Putamen (tissue), 1 donor: Measurements from ENCODE around the gene RFNG.

Source experiments
- DNase-seq: peaks from one replicate; pipeline ENCODE4 v3.0.0-alpha.2; 2016; ENCODE audit warnings: low spot score

RFNG gene

GRCh38 chr17:82013772-82014321 lies 37.8 kb downstream of the RFNG start:
- DNase-seq: no peak

- peak; percentile 52 for DNase-seq
Observed at GRCh38 chr17:82013341-82013740, 38.3 kb downstream of the RFNG start.

DNA sequence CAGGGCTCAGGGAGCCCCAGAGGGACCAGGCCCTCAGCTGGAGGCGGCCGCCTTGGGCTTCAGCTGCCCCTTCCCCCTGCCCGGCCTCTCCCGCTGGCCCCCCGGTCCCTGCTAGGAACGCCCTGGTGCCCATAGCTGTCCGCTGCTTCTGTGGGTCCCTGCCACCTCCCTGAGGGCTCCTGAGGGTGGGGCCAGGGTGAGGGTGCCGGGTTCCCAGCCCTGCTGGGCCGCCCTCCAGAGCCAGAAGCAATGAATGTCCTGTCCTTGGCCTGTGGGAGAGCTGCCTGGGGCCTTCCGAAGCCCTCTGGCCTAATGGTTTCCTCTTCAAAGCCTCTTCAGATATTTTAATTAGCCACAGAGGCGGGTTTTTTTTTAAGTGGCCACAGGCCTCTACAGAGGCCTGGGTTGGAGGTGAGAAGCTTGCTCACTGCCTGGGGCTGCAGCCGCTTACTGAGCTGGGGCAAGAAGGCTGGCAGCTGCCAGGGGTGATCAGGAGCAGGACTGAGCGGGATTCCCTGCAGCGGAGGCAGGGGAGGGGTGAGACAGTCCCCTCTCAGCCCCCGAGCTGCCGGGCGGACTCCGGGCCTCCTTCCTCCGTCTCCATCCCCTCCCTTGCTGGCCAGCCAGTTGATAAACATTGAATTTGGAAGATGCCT lies 38.8 kb downstream of the RFNG start:
- DNase-seq: no peak

- no peak for DNase-seq
Observed at GRCh38 chr17:82012261-82012639, 39.4 kb downstream of the RFNG start.

DNA sequence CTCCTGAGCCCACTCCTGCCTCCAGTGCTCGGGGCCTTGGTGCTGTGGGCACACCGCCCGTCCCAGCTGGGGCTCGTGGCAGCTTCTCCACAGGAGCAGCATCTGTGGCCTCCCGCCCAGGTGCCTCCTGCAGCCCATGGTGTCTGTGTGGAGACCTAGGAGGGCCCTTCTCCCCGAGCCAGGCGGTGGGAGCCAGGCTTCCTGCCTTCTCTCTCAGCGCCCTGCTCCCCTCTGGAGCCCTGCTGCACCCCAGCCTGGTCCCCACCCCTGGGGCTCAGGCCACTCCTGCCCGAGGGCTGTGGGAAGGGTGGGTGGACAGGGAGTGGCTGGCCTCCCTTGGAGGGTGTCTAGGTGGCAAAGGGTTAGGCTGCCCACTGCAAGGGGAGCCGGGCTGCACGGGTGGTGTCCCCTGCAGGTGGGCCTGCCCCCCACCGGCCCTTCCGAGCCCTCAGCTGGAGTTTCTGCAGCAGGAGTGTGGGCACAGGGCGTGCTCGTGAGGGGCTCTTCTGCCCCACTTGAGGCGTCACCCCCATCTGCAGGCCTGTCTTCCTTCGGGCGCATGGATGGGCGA lies 39.9 kb downstream of the RFNG start:
- DNase-seq: no peak

- no peak for DNase-seq
Observed at GRCh38 chr17:82010575-82011525, 40.8 kb downstream of the RFNG start.

- no peak for DNase-seq
Observed at GRCh38 chr17:82009413-82009812, 42.2 kb downstream of the RFNG start.

DNA sequence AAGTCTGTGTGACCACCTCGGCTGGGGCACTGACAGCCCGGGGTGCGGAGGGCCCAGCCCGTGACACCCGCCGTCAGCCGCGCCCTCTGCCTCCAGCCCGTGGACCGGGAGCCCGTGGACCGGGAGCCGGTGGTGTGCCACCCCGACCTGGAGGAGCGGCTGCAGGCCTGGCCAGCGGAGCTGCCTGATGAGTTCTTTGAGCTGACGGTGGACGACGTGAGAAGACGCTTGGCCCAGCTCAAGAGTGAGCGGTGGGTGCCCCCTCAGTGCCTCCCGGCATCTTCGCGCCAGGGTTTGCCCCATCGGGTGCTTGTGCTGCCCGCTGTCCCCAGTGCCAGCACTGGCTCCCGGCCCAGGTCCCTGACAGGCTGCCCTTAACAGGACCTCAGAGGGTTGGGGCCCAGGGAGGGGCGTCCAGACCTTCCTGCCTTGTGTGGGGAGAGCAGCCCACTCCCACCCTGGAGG lies 42.6 kb downstream of the RFNG start:
- DNase-seq: no peak

DNA sequence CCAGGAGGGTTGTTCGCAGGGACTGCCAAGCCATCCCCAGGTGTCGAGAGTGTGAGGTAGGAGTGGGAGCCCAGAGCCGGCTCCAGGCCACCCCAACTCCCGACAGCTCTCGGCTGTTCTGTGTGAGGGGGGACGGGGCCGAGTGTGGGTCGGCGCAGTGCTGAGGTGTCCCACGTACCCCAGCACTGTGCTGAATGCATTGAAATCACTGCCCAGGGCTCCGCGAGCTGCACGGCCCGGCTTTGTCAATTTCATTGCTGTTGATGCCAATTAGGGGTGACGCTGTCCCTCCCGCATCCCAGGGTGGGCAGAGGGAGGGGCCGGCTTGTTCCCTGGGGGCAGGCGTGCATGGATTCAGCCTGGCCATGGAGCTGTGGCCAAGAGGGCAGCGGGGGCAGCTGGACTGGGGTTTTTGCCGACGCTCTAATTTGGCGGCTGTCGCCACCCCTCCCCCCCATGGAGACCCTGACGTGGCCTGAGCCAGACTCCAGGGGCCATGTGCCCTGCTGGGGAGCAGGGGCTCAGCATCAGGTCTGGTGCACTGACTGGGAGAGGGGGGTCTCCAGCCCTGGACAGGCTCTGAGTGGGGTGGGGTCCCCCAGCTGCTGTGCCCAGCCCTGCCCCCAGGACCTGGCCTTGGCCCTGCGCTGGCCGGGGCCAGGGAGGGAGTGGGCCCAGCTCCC lies 43.2 kb downstream of the RFNG start:
- DNase-seq: no peak

GRCh38 chr17:82007495-82008257 lies 43.9 kb downstream of the RFNG start:
- no peak for DNase-seq

DNA sequence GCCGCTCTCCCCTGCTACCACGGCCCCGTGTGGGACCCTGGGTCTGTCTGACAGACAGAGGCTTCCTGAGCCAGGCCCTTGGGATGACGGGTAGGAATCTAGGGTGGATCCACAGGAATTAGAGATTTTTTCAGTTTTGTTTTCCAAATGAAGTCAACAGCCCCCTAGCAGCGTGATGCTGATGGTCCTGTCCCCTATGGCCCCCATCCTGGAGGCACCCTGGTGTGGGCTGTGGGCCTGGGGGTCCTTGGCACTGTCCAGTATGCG lies 44.5 kb downstream of the RFNG start:
- DNase-seq: no peak

DNA sequence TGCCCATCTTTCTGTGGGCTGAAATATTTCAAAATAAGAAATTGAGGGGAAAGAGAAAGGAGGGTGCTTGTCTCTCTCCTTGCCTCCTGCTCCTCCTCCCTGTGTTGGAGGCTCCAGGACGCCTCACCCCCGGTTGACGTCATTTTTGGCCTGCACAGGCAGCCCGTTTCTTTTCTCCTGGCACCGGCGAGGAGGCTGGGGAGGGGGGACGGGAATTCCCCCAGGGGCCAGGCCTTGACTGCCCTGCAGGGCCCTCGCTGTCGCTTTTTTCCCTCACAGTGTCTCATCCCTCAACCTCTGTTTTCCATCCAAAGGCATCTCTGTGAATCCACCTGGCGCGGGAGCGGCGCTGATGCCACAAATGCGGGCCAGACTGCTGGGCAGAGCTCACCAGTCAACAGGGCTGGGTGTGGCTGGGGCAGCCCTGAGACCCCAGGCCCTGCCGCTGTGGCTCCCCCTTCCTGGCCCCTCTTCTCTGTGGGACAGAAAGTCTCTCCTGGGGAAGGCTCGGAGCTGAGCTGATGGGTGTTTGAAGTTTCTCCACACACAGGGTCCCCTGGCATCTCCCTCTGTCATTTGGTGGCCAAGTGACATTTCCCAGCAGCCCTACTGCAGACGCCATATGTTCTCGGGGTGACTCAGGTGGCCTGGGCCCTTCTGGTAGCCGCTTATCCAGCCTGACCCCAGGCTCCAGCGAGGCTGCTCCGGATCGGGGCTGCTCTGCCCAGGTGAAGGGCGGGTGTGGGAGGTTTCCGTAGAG lies 45.0 kb downstream of the RFNG start:
- no peak for DNase-seq

DNA sequence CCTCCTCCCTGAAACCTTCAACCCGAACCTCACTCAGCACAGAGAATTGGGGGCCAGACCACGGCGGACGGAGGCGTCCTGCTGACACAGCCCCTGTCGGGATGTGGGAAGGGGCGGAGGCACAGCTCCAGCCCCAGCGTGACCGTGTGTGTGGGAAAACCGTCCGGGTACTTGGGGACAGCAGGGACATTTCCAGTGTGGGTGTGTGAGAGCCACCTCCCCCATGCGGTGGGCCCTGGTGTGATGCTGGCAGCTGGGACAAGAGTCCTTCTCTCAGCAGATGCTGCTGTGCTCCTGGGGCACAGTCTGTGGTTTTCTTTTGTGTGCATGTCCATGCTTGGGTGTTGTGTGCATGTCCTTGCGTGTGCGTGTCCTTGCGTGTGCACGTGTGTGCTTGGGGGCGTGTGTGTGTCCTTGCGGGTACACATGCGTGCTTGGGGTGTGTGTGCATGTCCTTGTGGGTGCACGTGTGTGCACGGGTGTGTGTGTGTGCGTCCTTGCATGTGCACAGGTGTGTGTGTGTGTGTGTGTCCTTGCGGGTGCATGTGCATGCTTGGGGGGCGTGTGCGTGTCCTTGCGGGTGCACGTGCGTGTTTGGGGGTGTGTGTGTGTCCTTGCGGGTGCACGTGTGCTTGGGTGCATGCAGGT lies 45.8 kb downstream of the RFNG start:
- no peak for DNase-seq

DNA sequence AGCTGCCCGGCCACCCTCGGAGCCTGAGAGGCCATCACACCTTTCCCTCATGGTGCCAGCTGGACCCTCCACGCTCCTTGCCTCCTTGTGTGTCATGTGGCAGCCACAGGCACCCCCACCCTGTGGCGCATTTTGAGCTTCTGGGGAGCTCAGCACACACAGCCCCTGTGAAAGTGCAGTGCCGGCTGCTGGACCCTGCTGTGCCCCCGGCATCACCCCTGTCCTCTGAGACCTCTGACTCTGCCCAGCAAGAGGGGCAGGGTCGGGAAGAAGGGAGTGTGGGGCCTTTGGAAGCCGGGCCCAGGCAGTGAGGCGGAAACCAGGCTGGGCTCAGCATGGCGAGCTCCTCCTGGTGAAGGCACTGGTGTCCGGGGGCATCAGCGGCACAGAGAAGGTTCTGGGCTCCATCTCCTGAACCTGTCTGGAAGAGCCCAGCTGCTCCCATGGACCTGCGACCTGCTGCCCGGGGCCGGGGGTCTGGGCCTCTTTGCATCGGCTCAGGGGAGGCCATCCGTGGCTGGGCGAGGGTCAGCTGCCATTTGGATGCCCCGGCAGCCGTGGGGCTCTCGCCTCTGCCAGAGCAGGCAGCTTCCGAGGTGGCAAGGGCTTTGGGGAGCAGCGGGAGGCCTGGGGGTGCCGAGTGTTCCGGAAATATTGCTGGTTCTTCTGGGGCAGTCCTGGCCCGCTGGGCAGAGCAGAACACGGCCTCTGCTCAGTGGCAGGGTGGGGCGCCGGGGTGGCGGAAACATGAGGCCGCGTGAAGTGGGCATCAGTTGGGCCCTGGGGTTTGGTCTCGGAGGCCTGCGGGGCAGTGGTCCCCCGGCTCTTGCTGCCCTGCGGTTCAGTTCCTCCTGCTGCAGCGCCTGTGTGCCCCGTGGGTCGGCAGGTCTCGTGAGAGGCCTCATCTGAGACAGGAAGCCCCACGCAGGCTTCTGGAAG lies 46.8 kb downstream of the RFNG start:
- DNase-seq: no peak

DNA sequence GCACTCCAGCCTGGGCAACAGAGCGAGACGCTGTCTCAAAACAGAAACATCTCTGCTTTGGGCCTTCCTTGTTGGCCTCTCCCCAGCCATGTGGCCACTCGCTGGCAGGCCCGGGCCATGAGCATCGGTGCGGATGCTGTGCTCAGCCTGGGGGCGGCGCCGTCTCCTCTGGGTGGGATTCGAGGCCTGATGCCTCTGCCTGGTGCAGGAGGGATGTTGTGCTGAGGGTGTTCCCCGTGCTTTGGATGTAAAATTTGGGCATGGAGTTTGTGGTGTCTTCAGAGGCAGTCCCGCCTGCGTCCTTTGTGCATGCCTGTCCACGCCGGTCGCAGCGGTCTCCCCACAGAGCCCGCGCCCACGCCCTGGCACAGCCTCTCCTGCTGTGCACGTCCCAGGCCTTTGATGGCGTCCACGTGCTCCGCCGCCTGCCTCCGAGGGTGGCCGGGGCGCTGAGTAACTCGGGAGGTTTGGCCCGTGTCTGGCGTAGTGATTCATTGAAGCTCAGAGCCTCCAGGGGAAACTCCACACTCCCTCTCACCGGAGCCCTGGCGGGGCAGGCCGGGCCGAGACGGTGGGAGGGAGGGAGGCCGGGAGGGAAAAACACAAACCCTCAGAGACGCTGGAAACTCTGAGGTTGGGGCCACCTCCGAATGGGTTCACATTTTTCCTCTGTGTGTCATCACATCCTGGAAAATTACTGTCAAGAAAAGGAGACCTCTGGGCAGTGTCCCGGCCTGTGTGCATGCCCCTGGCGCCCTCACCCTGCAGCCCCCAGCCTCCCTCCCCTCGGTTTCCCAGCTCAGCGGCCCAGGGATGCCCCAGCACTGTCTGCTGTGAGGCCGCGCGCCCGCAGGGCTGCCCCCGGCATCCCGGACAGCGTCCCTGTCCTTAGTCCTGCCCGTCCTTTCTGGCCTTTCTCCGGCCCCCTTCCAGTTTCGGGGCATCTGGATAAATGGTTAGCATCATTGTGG lies 47.9 kb downstream of the RFNG start:
- no peak for DNase-seq

GRCh38 chr17:82001571-82002056 lies 50.0 kb downstream of the RFNG start:
- no peak for DNase-seq

DNA sequence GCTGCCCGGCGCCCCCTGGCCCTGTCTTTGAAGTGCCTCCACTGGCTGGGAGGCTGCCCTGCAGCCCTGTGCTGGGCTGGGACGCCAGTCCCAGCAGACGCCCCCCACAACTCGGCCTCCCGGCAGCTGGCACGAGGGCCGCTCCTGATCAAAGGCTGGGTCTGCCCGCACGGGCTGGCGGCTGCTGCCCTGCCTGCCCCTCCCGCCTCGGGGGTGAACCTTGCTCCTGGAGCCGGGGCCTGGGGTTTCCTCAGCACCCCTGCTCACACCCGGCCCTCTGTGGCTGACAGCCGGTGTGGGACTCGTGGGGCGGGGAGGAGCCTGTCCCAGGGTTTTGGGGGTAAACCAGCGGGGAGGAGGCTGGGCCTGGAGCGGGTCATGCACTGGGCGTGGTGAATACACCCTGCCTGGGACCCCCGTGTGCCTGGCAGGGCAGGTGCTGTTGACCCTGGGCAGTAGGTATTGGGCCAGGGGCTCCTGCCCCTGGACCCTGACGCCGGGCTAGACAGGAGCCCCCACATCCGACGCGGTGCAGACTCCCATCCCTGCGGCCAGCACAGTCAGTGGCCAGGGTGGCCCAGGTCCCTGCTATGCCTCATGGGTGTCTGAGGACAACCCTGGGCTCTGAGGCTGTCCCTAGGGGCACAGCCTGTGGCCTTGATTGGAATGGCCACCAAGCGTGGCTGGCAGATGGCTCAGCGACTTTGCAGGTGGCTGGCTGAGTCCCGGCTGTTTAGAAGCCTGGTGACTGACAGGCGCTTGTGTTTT lies 50.6 kb downstream of the RFNG start:
- no peak for DNase-seq
